IMR-90 (cell line): Measurements from ENCODE around the gene CPSF4. TPM values are rescaled to one million over a fixed set of nuclear protein-coding genes. Genes with fewer than 3 reads are reported as not detected.

Source experiments
- ATAC-seq: fragments of 200-7000 bp; cut with Tn5 transposase; 2 replicates; pipeline ENCODE4 v1.9.1; 2020; ENCODE audit warnings: low read depth, mild to moderate bottlenecking, moderate library complexity
- BruUV-seq: library from RNA; stranded (reverse); fragments of 400-500 nt; replicated peaks from 2 replicates; lab custom pipeline; 2021; lab: Mats Ljungman, UMichigan
- CTCF ChIA-PET: fragments of 300-600 bp; formaldehyde crosslinking; extraction: SDS; loops from one replicate; lab custom pipeline; 2021; ENCODE audit warnings: antibody characterized with exemption; lab: Yijun Ruan, JAX
- POLR2A ChIA-PET: fragments of 300-600 bp; sonication (Branson Sonifier 250); formaldehyde crosslinking; loops from one replicate; lab custom pipeline; 2022; ENCODE audit warnings: antibody characterized with exemption; ENCODE audit not compliant: unreplicated experiment; lab: Charles Lee
- DNase-seq: peaks from one replicate; pipeline ENCODE4 v3.0.0; 2013
- H2AFZ ChIP-seq: replicated peaks from 2 replicates; pipeline ENCODE3; 2013; ENCODE audit warnings: low read length, mild to moderate bottlenecking; ENCODE audit not compliant: poor library complexity
- H2AK5ac ChIP-seq: 2 replicates; pipeline ENCODE4 v1.6.1; 2013; ENCODE audit warnings: low read depth, low read length, inconsistent platforms
- H2AK9ac ChIP-seq: replicated peaks from 2 replicates; pipeline ENCODE3; 2013; ENCODE audit warnings: mild to moderate bottlenecking, low read depth, low read length, moderate library complexity; ENCODE audit not compliant: poor library complexity
- H2BK120ac ChIP-seq: 2 replicates; pipeline ENCODE4 v1.6.1; 2013; ENCODE audit warnings: low read depth, low read length, inconsistent platforms
- H2BK15ac ChIP-seq: 3 replicates; pipeline ENCODE4 v1.6.1; 2013; ENCODE audit warnings: low read depth, low read length, inconsistent platforms
- H2BK20ac ChIP-seq: 2 replicates; pipeline ENCODE4 v1.6.1; 2013; ENCODE audit warnings: low read depth, mild to moderate bottlenecking, inconsistent platforms, low read length, moderate library complexity
- H2BK5ac ChIP-seq: 2 replicates; pipeline ENCODE4 v1.6.1; 2013; ENCODE audit warnings: mild to moderate bottlenecking, low read depth, low read length, inconsistent platforms; ENCODE audit not compliant: poor library complexity, severe bottlenecking
- H3K14ac ChIP-seq: replicated peaks from 2 replicates; pipeline ENCODE4 v1.6.1; 2013; ENCODE audit warnings: low read depth, low read length, inconsistent platforms
- H3K18ac ChIP-seq: 2 replicates; pipeline ENCODE4 v1.6.1; 2013; ENCODE audit warnings: low read depth, low read length, control low read depth
- H3K23ac ChIP-seq: 2 replicates; pipeline ENCODE4 v1.6.1; 2013; ENCODE audit warnings: low read depth, low read length, inconsistent platforms
- H3K27ac ChIP-seq: 2 replicates; pipeline ENCODE4 v1.5.1; 2013; ENCODE audit warnings: mild to moderate bottlenecking, control low read depth, low read length; ENCODE audit not compliant: insufficient read depth
- H3K27me3 ChIP-seq: 2 replicates; pipeline ENCODE4 v1.6.1; 2013; ENCODE audit warnings: low read length; ENCODE audit not compliant: control insufficient read depth, insufficient read depth
- H3K36me3 ChIP-seq: 2 replicates; pipeline ENCODE4 v1.6.1; 2013; ENCODE audit warnings: low read length, mixed read lengths; ENCODE audit not compliant: control insufficient read depth, insufficient read depth
- H3K4ac ChIP-seq: 2 replicates; pipeline ENCODE4 v1.6.1; 2013; ENCODE audit warnings: low read depth, low read length, inconsistent platforms
- H3K4me1 ChIP-seq: 2 replicates; pipeline ENCODE4 v1.6.1; 2013; ENCODE audit warnings: low read length, mixed read lengths; ENCODE audit not compliant: control insufficient read depth, insufficient read depth
- H3K4me2 ChIP-seq: 2 replicates; pipeline ENCODE4 v1.6.1; 2013; ENCODE audit warnings: low read depth, mild to moderate bottlenecking, control low read depth, low read length, moderate library complexity
- H3K4me3 ChIP-seq: 2 replicates; pipeline ENCODE4 v1.5.1; 2013; ENCODE audit warnings: low read depth, mild to moderate bottlenecking, control low read depth, low read length, moderate library complexity; ENCODE audit not compliant: insufficient read depth
- H3K56ac ChIP-seq: 2 replicates; pipeline ENCODE4 v1.6.1; 2013; ENCODE audit warnings: low read length, inconsistent platforms; ENCODE audit not compliant: insufficient read depth; ENCODE audit errors: extremely low read depth
- H3K79me1 ChIP-seq, 2 experiments: 2 replicates each; pipeline ENCODE4 v1.6.1; 2013; ENCODE audit warnings: low read length in 2 of 2, inconsistent platforms in 1 of 2, low read depth in 1 of 2
- H3K9ac ChIP-seq: 2 replicates; pipeline ENCODE4 v1.6.1; 2013; ENCODE audit warnings: low read depth, low read length, control low read depth
- H3K9me1 ChIP-seq: 2 replicates; pipeline ENCODE4 v1.6.1; 2013; ENCODE audit warnings: low read length, inconsistent platforms; ENCODE audit not compliant: insufficient read depth
- H3K9me3 ChIP-seq: 2 replicates; pipeline ENCODE4 v1.6.1; 2013; ENCODE audit warnings: low read length; ENCODE audit not compliant: control insufficient read depth, insufficient read depth
- H4K20me1 ChIP-seq: 2 replicates; pipeline ENCODE4 v1.6.1; 2013; ENCODE audit warnings: low read length, inconsistent platforms; ENCODE audit not compliant: insufficient read depth
- H4K5ac ChIP-seq: 2 replicates; pipeline ENCODE4 v1.6.1; 2013; ENCODE audit warnings: mild to moderate bottlenecking, low read depth, low read length, control low read depth
- H4K8ac ChIP-seq, 2 experiments: 2 replicates each; pipeline ENCODE4 v1.6.1; 2013; ENCODE audit warnings: low read depth in 2 of 2, low read length in 2 of 2, control low read depth in 1 of 2, inconsistent platforms in 1 of 2
- H4K91ac ChIP-seq: 2 replicates; pipeline ENCODE4 v1.6.1; 2013; ENCODE audit warnings: low read depth, low read length, inconsistent platforms; ENCODE audit not compliant: insufficient read depth
- BHLHE40 ChIP-seq: fragments of 150-350 bp; IDR thresholded peaks from 2 replicates; pipeline ENCODE4 v1.6.1; 2016; ENCODE audit warnings: mild to moderate bottlenecking, low read depth, low read length
- CEBPB ChIP-seq: IDR thresholded peaks from 2 replicates; pipeline ENCODE4 v1.6.1; 2012; ENCODE audit warnings: low read depth, low read length, improper control_type of control experiment
- CHD1 ChIP-seq: IDR thresholded peaks from 2 replicates; pipeline ENCODE4 v1.6.1; 2012; ENCODE audit warnings: low read depth, low read length, improper control_type of control experiment
- ELK1 ChIP-seq: fragments of 150-350 bp; IDR thresholded peaks from 2 replicates; pipeline ENCODE4 v1.6.1; 2016; ENCODE audit warnings: low read depth, mild to moderate bottlenecking, low read length, moderate library complexity, borderline replicate concordance
- FOS ChIP-seq: fragments of 150-350 bp; IDR thresholded peaks from 2 replicates; pipeline ENCODE4 v1.6.1; 2016; ENCODE audit warnings: low read depth, low read length
- MAFK ChIP-seq: IDR thresholded peaks from 2 replicates; pipeline ENCODE4 v1.6.1; 2012; ENCODE audit warnings: low read depth, low read length, improper control_type of control experiment
- MAZ ChIP-seq: IDR thresholded peaks from 2 replicates; pipeline ENCODE4 v1.6.1; 2012; ENCODE audit warnings: low read depth, mild to moderate bottlenecking, low read length, improper control_type of control experiment, moderate library complexity, borderline replicate concordance
- MXI1 ChIP-seq: IDR thresholded peaks from 2 replicates; pipeline ENCODE4 v1.6.1; 2012; ENCODE audit warnings: low read depth, mild to moderate bottlenecking, low read length, moderate library complexity, borderline replicate concordance
- NFE2L2 ChIP-seq: fragments of 150-350 bp; IDR thresholded peaks from 2 replicates; pipeline ENCODE4 v1.6.1; 2016; ENCODE audit warnings: low read depth, mild to moderate bottlenecking, low read length
- POLR2A ChIP-seq: IDR thresholded peaks from 2 replicates; pipeline ENCODE4 v1.6.1; 2012; ENCODE audit warnings: mild to moderate bottlenecking, low read depth, low read length
- RCOR1 ChIP-seq: IDR thresholded peaks from 2 replicates; pipeline ENCODE4 v1.6.1; 2012; ENCODE audit warnings: mild to moderate bottlenecking, low read length, improper control_type of control experiment; ENCODE audit not compliant: insufficient replicate concordance
- RFX5 ChIP-seq: IDR thresholded peaks from 2 replicates; pipeline ENCODE4 v1.8.0; 2012; ENCODE audit warnings: low read depth, mild to moderate bottlenecking, low read length, moderate library complexity
- SMC3 ChIP-seq: fragments of 150-350 bp; IDR thresholded peaks from 2 replicates; pipeline ENCODE4 v1.6.1; 2016; ENCODE audit warnings: low read depth, mild to moderate bottlenecking, antibody characterized with exemption, low read length, moderate library complexity
- WGBS, 2 experiments: methylation state at CpG; one replicate each; pipeline versions ENCODE4 v1.1.5 to v1.1.7; 2013; ENCODE audit warnings: missing lambda C conversion rate in 2 of 2; ENCODE audit not compliant: insufficient read length in 1 of 2; ENCODE audit errors: extremely low coverage in 2 of 2; 5-methylcytosine and 5-hydroxymethylcytosine counted together
- dilution Hi-C: fragments of 300-500 bp; cut with HindIII; formaldehyde crosslinking; loops from one replicate; pipeline ENCODE4 v1.14.3; 2018; ENCODE audit warnings: low sequenced_read_pairs; ENCODE audit not compliant: unreplicated experiment
- in situ Hi-C: fragments of 300-500 bp; cut with MboI; formaldehyde crosslinking; loops from 3 replicates; pipeline ENCODE4 v1.14.3; 2019; ENCODE audit warnings: low sequenced_read_pairs, inconsistent platforms, mixed read lengths
- intact Hi-C: fragments of 100-400 bp; cut with micrococcal nuclease; formaldehyde crosslinking; loops from 2 replicates; pipeline ENCODE4 v1.10.0; 2022
- polyA plus RNA-seq, 3 experiments: library from polyadenylated mRNA; depleted of rRNA; stranded (reverse); fragments of >200 nt; gene quantifications; 2 replicates each; pipeline ENCODE4 v1.2.3, GENCODE V29; 2012; ENCODE audit warnings: low replicate concordance in 1 of 3
- total RNA-seq: library from RNA; depleted of rRNA; stranded (reverse); fragments of >200 nt; gene quantifications from 2 replicates; pipeline ENCODE4 v1.2.3, GENCODE V29; 2012

CPSF4 gene
- total and polyA plus RNA-seq, 2 of the 4 experiments (the other 2 are of a cell fraction), result 23.8 to 44.9 TPM

- TF ChIP-seq FOS, result peak; percentile 59; the same call in 1 of the 2 replicates
- TF ChIP-seq MAZ, result peak; percentile 43; the same call in 1 of the 2 replicates
- no peak for TF ChIP-seq RFX5
Observed at GRCh38 chr7:99408379-99409191, 30.2 kb upstream of the CPSF4 start, which contains the start of the genes BUD31 and PDAP1 (continued).

GRCh38 chr7:99409192-99409572 lies 29.6 kb upstream of the CPSF4 start:
- Histone ChIP-seq H3K79me1 (peaks cover 16 to 56% of the 10 kb centered on the region in 2 experiments), H3K4ac (peak overlapping the region; percentile 81), H3K4me2 (peak overlapping the region; percentile 96), H2BK120ac (no peak overlapping the region), H4K91ac (peak overlapping the region; percentile 10; the same call in 1 of the 2 replicates), H2BK5ac (peak overlapping the region; percentile 51), H2BK15ac (no peak overlapping the region), H3K9me1 (peaks cover 10% of the 10 kb centered on the region), H2AK9ac (peak overlapping the region; percentile 73), H3K4me3 (peak overlapping the region; percentile 57), H4K20me1 (peaks cover 50% of the 10 kb centered on the region), H3K14ac (peak overlapping the region; percentile 84), H2AK5ac (peak overlapping the region; percentile 65; the same call in 1 of the 2 replicates), H3K18ac (no peak overlapping the region), H4K5ac (peak overlapping the region; percentile 14; the same call in 1 of the 2 replicates), H3K27me3 (no peaks in the 10 kb centered on the region), H3K36me3 (peaks cover 29% of the 10 kb centered on the region), H3K9ac (peak overlapping the region; percentile 98), H2AFZ (peak overlapping the region; percentile 100), H3K27ac (peak overlapping the region; percentile 99), H3K56ac (peak overlapping the region; percentile 100), H3K9me3 (no peaks in the 10 kb centered on the region), H3K4me1 (peaks cover 8% of the 10 kb centered on the region; the same call in 1 of the 2 replicates), H4K8ac (peak overlapping the region; percentile 86 to 95), H3K23ac (peak overlapping the region; percentile 84), H2BK20ac (no peak overlapping the region)
- dilution Hi-C loops (no loop called here), in situ Hi-C loops (no loop called here), intact Hi-C loops (no loop called here)
- POLR2A ChIA-PET, result interaction anchor here (0.5 to 1.4 kb wide), 4 partner anchors 9 to 80 kb away, joined by 3 to 4 read pairs (median 4); partner anchors contain the start of genes CPSF4 and PTCD1
- ATAC-seq (peak; percentile 0; the same call in 1 of the 2 replicates), DNase-seq (no peak)
- 0% methylated on average over 11 of the region's 18 CpGs; no CpG with 5 or more reads in 1 of the 2 experiments for WGBS, 2 experiments
- CTCF ChIA-PET, result interaction anchor here (0.6 kb wide), 1 partner anchor 12 kb away, joined by 4 read pairs; no protein-coding TSS in a partner anchor
- BruUV-seq, result TSS peak; percentile 62
- TF ChIP-seq MAFK (no peak), MAZ (no peak), MXI1 (no peak), FOS (no peak), ELK1 (no peak), RCOR1 (no peak), POLR2A (no peak), BHLHE40 (no peak), CEBPB (no peak), NFE2L2 (no peak), CHD1 (no peak), SMC3 (no peak)
